Activated CD8-positive, alpha-beta memory T cell treated with anti-CD3 and anti-CD28 coated beads for 36 hours (primary cell): ENCODE measurements around the gene FGF21. TPM values are rescaled to one million over a fixed set of nuclear protein-coding genes. Genes with fewer than 3 reads are reported as not detected.
"Not testable (repeated sequence)": the region's sequence is repeated elsewhere in the genome, so short reads cannot be mapped to it uniquely, and the experiment has no call there.

Experiments
- CTCF ChIA-PET: fragments of 350-600 bp; sonication (Branson Sonifier 250); formaldehyde crosslinking; loops from one replicate; lab custom pipeline; 2021; ENCODE audit warnings: antibody characterized with exemption; lab: Charles Lee
- POLR2A ChIA-PET: fragments of 350-600 bp; sonication (Branson Sonifier 250); formaldehyde crosslinking; loops from one replicate; lab custom pipeline; 2021; ENCODE audit warnings: antibody characterized with exemption; lab: Charles Lee
- total RNA-seq, 2 experiments: library from RNA; stranded (reverse); gene quantifications; one replicate each; pipeline ENCODE4 v1.2.3, GENCODE V29; 2021

FGF21 gene
- not detected for total RNA-seq

- CTCF ChIA-PET: interaction anchor here (0.6 to 1.0 kb wide), 2 partner anchors 46 to 83 kb away, joined by 3 read pairs; no protein-coding TSS in a partner anchor
- POLR2A ChIA-PET: no interaction called here
These were observed at the start of gene FGF21 for GRCh38 chr19:48755084-48755641. FGF21 (plus strand) TSS chr19:48755524; CDS start chr19:48756237, 713 bp downstream.

- ChIA-PET POLR2A (no interaction called here), CTCF (no interaction called here)
These were observed 46.9 kb upstream of the FGF21 start for GRCh38 chr19:48708471-48708870.

GRCh38 chr19:48711106-48711662, 44.1 kb upstream of the FGF21 start:
- CTCF ChIA-PET: interaction anchor here (0.7 kb wide), 1 partner anchor 1632 kb away, joined by 4 read pairs; no protein-coding TSS in a partner anchor
- POLR2A ChIA-PET: interaction anchor here (0.6 kb wide), 1 partner anchor 163 kb away, joined by 4 read pairs; no protein-coding TSS in a partner anchor

GRCh38 chr19:48713041-48713863, 42.1 kb upstream of the FGF21 start:
- CTCF ChIA-PET: interaction anchor here (0.9 to 1.2 kb wide), 3 partner anchors 38 to 437 kb away, joined by 3 read pairs; no protein-coding TSS in a partner anchor
- POLR2A ChIA-PET: interaction anchor here (0.5 to 0.7 kb wide), 4 partner anchors 12 to 127 kb away, joined by 3 to 10 read pairs (median 4); partner anchors contain the start of gene HSD17B14

GRCh38 chr19:48713864-48714755, 41.2 kb upstream of the FGF21 start:
- ChIA-PET POLR2A (interaction anchor here (0.5 kb wide), 1 partner anchor 76 kb away, joined by 3 read pairs; no protein-coding TSS in a partner anchor), CTCF (interaction anchor here (0.9 to 1.3 kb wide), 4 partner anchors 18 to 438 kb away, joined by 3 to 4 read pairs (median 3); partner anchors contain the start of gene FUT2)

- POLR2A ChIA-PET: interaction anchor here (0.5 kb wide), 1 partner anchor 56 kb away, joined by 4 read pairs; no protein-coding TSS in a partner anchor
- CTCF ChIA-PET: interaction anchor here (1.3 kb wide), 1 partner anchor 19 kb away, joined by 4 read pairs; the partner anchor contains the start of gene FUT2
These were observed 40.3 kb upstream of the FGF21 start for GRCh38 chr19:48714759-48715675.

GRCh38 chr19:48715681-48716171, 39.6 kb upstream of the FGF21 start:
- ChIA-PET POLR2A (interaction anchor here (0.5 kb wide), 1 partner anchor 57 kb away, joined by 4 read pairs; no protein-coding TSS in a partner anchor), CTCF (interaction anchor here (1.3 kb wide), 1 partner anchor 20 kb away, joined by 4 read pairs; the partner anchor contains the start of gene FUT2)

GRCh38 chr19:48716562-48717291, 38.6 kb upstream of the FGF21 start:
- ChIA-PET POLR2A (no interaction called here), CTCF (interaction anchor here (0.7 kb wide), 2 partner anchors 14 to 16 kb away, joined by 3 to 4 read pairs; no protein-coding TSS in a partner anchor)

- CTCF ChIA-PET, POLR2A ChIA-PET: not testable (repeated sequence)
These were observed 37.2 kb upstream of the FGF21 start for GRCh38 chr19:48718106-48718505.

GRCh38 chr19:48718711-48719231, 36.6 kb upstream of the FGF21 start:
- ChIA-PET CTCF (no interaction called here), POLR2A (no interaction called here)

- ChIA-PET POLR2A (no interaction called here), CTCF (interaction anchor here (0.8 kb wide), 1 partner anchor 214 kb away, joined by 3 read pairs; no protein-coding TSS in a partner anchor)
These were observed 35.8 kb upstream of the FGF21 start, which contains the start of gene MAMSTR for GRCh38 chr19:48719263-48720171. MAMSTR (minus strand) TSS chr19:48719725; CDS start chr19:48719031, 694 bp downstream.

GRCh38 chr19:48720251-48720612, 35.1 kb upstream of the FGF21 start:
- POLR2A ChIA-PET: no interaction called here
- CTCF ChIA-PET: interaction anchor here (0.8 to 0.9 kb wide), 2 partner anchors 213 to 214 kb away, joined by 3 read pairs; partner anchors contain the start of gene DHDH

- ChIA-PET POLR2A (interaction anchor here (0.7 to 1.1 kb wide), 2 partner anchors 13 to 102 kb away, joined by 6 read pairs; partner anchors contain the start of gene RPL18), CTCF (interaction anchor here (0.8 to 0.9 kb wide), 2 partner anchors 212 to 215 kb away, joined by 3 read pairs; partner anchors contain the start of gene DHDH)
These were observed 34.6 kb upstream of the FGF21 start for GRCh38 chr19:48720613-48721296.

GRCh38 chr19:48722196-48722708, 33.1 kb upstream of the FGF21 start:
- POLR2A ChIA-PET: no interaction called here
- CTCF ChIA-PET: no interaction called here
